Measurements from ENCODE around the gene PLS3.

DNA sequence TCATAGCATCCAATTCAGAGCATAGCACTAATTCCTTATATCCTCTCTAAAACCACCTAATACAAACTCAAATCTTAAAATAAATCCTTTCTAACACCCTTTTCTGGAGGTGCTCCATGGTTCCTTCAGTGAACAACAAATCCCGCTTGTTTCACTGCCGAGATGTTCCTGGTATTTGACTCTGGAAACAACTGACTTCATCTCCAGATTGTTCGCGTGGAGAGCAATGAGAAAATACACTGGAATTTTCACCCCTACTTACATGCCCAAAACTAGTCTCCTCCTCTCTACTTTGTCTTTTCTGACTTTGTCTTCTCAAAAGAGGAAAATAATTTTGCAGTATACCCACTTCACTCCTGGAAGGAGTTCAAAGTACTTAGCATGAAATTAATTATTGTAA is 129.0 kb downstream of the PLS3 start:
- TF ChIP-seq, protein P1, sequence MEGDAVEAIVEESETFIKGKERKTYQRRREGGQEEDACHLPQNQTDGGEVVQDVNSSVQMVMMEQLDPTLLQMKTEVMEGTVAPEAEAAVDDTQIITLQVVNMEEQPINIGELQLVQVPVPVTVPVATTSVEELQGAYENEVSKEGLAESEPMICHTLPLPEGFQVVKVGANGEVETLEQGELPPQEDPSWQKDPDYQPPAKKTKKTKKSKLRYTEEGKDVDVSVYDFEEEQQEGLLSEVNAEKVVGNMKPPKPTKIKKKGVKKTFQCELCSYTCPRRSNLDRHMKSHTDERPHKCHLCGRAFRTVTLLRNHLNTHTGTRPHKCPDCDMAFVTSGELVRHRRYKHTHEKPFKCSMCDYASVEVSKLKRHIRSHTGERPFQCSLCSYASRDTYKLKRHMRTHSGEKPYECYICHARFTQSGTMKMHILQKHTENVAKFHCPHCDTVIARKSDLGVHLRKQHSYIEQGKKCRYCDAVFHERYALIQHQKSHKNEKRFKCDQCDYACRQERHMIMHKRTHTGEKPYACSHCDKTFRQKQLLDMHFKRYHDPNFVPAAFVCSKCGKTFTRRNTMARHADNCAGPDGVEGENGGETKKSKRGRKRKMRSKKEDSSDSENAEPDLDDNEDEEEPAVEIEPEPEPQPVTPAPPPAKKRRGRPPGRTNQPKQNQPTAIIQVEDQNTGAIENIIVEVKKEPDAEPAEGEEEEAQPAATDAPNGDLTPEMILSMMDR (conservative IDR thresholded peaks at IDR 0.05; ENCODE audit: low read depth, low read length) = no peak
- no peak for TF ChIP-seq EZH2 (IDR thresholded peaks at IDR 0.05; ENCODE audit: borderline replicate concordance, low read depth, low read length, poor library complexity, severe bottlenecking)

Measured in A673 (cell line).